Tibial nerve (tissue), 4 donors: Measurements from ENCODE around the gene RNF26.
"Not testable (repeated sequence)": the region's sequence is repeated elsewhere in the genome, so short reads cannot be mapped to it uniquely, and the experiment has no call there.

Experiments
- CTCF ChIP-seq, 5 experiments: fragments of 200-600 bp in 3 of 5; fragments of 450-650 bp in 2 of 5; sonication (generic) in 3 of 5; IDR thresholded peaks; one replicate each; pipeline ENCODE4 v1.5.1; 2016 to 2019; ENCODE audit warnings: antibody characterized with exemption in 5 of 5, mild to moderate bottlenecking in 3 of 5, moderate library complexity in 2 of 5
- EP300 ChIP-seq, 2 donors: sonication (generic); formaldehyde crosslinking; IDR thresholded peaks; one replicate each; pipeline ENCODE4 v1.6.1; 2017; ENCODE audit warnings: antibody characterized with exemption in 2 of 2, mild to moderate bottlenecking in 1 of 2
- POLR2A ChIP-seq, 2 donors: fragments of 450-650 bp; IDR thresholded peaks; one replicate each; pipeline ENCODE4 v1.6.1; 2017; ENCODE audit warnings: antibody characterized with exemption in 2 of 2, mild to moderate bottlenecking in 2 of 2, moderate library complexity in 2 of 2

GRCh38 chr11:119382513-119382912 is 48.2 kb downstream of the RNF26 start:
- TF ChIP-seq CTCF, POLR2A, EP300 (IDR thresholded peaks at IDR 0.05): not testable (repeated sequence)
